HAP-1 (cell line): ENCODE results near the gene EHD4.

Experiments
- DNase-seq, 2 experiments: peaks; one replicate each; pipeline ENCODE4 v3.0.0-alpha.2; 2016 to 2020; ENCODE audit warnings: low spot score in 2 of 2
- H3K27me3 ChIP-seq: fragments of 250-450 bp; sonication (Bioruptor Pico); 2 replicates; pipeline ENCODE4 v1.5.1; 2020; ENCODE audit warnings: low read depth, mild to moderate bottlenecking, moderate library complexity
- H3K36me3 ChIP-seq: fragments of 250-450 bp; sonication (Bioruptor Pico); replicated peaks from 2 replicates; pipeline ENCODE4 v1.5.1; 2020; ENCODE audit warnings: mild to moderate bottlenecking
- H3K4me1 ChIP-seq: fragments of 250-450 bp; sonication (Bioruptor Pico); 2 replicates; pipeline ENCODE4 v1.5.1; 2020; ENCODE audit warnings: mild to moderate bottlenecking
- H3K4me3 ChIP-seq: fragments of 250-450 bp; sonication (Bioruptor Pico); 2 replicates; pipeline ENCODE4 v1.5.1; 2020; ENCODE audit warnings: mild to moderate bottlenecking, moderate library complexity
- H3K9me3 ChIP-seq: fragments of 250-450 bp; sonication (Bioruptor Pico); 2 replicates; pipeline ENCODE4 v1.5.1; 2020; ENCODE audit warnings: mild to moderate bottlenecking, moderate library complexity
- in situ Hi-C: fragments of 300-500 bp; cut with MboI; formaldehyde crosslinking; loops from 3 replicates; pipeline ENCODE4 v1.14.3; 2020; ENCODE audit warnings: low sequenced_read_pairs, inconsistent platforms, mixed read lengths

EHD4 gene

DNA sequence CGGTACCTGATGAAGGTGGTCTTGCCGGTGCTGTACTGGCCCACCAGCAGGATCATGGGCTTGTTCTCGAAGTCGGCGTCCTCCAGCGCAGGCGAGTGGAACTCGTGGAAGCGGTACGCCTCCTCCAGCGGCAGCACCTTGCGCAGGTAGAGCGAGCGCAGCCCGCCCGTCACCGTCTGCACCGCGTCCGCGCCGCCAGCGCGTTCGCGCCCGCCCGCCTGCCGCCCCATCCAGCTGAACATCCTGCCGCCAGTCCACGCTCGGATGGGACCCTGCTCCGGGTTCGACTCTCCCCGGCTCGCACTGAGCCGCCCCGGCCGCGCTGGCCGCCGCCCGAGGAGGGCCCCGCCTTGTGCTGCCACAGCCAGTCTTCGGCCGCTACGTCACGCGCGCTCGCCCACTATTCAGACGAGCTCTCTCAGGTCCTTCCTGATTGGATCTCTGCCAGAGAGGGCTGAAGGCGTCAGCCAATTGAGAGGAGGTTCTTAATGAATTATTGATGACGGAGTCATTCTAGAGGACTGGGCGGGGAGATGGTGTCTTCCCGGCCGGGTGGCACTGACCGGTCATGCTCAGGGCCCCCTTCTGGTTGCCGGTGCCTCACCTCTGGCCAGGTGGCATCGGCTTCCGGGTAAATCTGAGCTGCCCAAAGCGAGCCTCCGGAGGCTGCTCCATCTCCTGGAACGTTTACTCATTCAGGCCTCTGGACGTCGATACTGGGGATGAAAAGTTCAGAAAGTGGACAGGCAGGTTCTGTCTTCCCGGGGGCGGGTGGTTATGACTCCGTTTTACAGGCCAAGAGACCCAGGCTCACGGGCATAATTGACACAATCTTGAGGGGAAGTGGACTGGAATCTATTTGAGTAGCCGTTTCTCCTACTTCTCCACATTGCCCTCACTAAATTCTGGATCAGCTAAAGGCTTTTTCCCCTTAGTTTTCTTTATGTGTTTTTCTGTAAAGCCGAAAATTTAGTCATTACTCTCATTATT, at the start of gene EHD4:
Gene EHD4, minus strand, starts transcription at position 305 of the 990 bp plus-strand sequence. Its CDS starts 63 bp downstream, at position 242.
- DNase-seq: peak; percentile 98 to 99
- in situ Hi-C loops: no loop called here
- no peaks in the 10 kb centered on the region for H3K36me3 ChIP-seq
- peaks cover 5% of the 10 kb centered on the region for H3K4me1 ChIP-seq
- H3K4me3 ChIP-seq: peak within 1 kb of the TSS; percentile 60
- H3K9me3 ChIP-seq: no peaks in the 10 kb centered on the region
- peaks cover 15% of the 10 kb centered on the region for H3K27me3 ChIP-seq

DNA sequence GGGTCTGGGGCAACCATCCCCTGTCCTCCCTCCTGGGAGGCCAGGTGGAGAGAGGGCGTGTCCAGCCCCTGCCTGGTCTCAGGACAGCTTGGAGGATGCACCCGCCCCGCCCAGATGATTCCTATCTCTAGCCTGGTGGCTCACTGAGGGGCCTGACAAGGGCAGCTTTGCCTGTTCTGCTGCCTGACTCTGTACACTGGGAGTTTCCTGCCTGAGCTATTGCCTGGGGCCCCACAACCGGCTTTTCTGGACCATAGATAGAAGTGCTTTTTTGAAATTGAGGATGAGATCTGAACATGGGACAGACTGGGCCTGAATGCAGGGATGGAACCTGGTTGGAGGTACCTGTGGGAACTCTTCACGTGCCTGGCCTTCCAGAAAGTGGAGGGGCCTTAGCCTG, 49.2 kb upstream of the EHD4 start:
- no peaks in the 10 kb centered on the region for H3K27me3 ChIP-seq
- in situ Hi-C loops: no loop called here
- no peak overlapping the region for H3K4me3 ChIP-seq

DNA sequence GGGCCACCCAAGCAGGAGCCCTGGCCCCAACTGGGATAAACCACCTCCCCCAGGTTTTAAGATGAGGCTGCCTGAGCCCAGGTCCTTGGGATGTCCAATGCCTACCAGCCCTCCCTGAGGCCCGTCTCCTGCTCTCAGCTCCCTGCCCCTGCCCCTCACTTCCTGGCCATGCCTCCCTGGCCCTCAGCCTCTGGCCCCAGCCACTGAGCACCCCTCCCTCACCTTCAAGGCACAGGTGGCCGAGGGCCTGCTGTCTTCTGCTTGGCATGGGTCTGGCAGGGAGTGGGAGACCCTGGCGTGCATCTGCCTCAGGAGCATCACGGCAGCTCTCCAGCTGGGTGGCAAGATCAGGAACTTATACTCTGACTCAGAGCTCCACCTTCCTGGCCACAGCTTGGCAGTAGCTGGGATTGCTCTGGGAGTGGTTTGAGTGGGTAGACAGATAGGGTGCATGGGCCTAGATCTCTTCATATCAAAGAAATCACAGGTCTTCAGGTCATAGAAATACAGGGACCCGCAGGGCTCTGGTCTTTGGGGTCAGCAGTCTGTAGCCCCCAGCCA, 48.4 kb upstream of the EHD4 start, which contains the start of gene PLA2G4E:
Gene PLA2G4E, minus strand, starts transcription at position 330 of the 561 bp plus-strand sequence. Its CDS starts 12 bp downstream, at position 318.
- no peak for DNase-seq
- no peak within 1 kb of the TSS for H3K4me3 ChIP-seq
- no peaks in the 10 kb centered on the region for H3K4me1 ChIP-seq

More for the DNA sequence above, 49.2 kb upstream of the EHD4 start:
- peaks cover 7% of the 10 kb centered on the region for H3K9me3 ChIP-seq
- no peaks in the 10 kb centered on the region for H3K4me1 ChIP-seq
- no peaks in the 10 kb centered on the region for H3K36me3 ChIP-seq
- no peak for DNase-seq

DNA sequence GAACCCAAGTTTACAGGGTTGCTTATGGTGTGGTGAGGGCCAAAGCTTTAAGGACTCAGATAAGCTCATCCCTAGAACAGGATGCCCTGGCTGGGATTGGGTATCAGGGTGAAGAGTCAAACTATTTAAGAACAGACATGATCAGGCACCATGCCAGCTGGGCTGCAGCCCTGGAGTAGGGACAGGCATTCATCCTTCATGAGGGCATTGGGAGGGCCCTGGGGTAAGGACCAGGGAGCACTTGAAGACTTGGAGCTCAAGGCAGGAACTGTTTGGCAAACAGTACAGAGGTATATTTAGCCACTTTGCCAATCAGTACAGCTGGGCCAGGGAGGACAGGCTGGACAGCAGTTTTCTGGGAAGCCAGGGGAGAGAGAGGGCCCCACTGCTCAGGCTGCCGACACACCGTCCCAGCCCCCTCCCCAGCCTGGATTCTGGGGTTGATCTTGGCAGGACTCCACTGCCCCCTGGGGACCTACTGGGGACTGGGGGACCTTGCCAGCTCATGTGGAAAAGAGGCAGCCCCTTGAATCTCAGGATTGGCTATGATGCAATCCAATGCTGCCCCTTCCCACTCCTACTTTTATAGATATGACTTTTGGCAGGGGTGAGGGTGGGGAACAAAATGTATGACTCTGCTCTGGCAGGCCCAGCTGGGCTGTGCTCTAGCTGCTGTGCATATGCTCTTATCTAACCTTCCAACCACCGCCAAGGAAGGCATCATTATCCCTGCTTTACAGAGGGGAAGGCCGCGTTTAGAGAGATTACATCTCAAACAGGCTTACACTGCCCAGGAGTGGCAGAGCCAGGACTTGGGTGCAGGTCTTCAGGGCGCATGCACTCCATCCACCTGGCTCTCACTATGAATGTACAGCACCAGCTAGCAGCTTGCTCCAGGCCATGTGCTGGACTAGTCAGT, 46.2 kb upstream of the EHD4 start:
- no peaks in the 10 kb centered on the region for H3K4me1 ChIP-seq
- no peak for DNase-seq
- H3K36me3 ChIP-seq: no peaks in the 10 kb centered on the region
- H3K9me3 ChIP-seq: peaks cover 7% of the 10 kb centered on the region
- no peak overlapping the region for H3K4me3 ChIP-seq
- peaks cover 3% of the 10 kb centered on the region; the same call in 1 of the 2 replicates for H3K27me3 ChIP-seq
- in situ Hi-C loops: no loop called here

More for the DNA sequence above, 48.4 kb upstream of the EHD4 start, which contains the start of gene PLA2G4E:
- in situ Hi-C loops: no loop called here
- no peaks in the 10 kb centered on the region for H3K27me3 ChIP-seq
- no peaks in the 10 kb centered on the region for H3K36me3 ChIP-seq
- H3K9me3 ChIP-seq: peaks cover 7% of the 10 kb centered on the region

DNA sequence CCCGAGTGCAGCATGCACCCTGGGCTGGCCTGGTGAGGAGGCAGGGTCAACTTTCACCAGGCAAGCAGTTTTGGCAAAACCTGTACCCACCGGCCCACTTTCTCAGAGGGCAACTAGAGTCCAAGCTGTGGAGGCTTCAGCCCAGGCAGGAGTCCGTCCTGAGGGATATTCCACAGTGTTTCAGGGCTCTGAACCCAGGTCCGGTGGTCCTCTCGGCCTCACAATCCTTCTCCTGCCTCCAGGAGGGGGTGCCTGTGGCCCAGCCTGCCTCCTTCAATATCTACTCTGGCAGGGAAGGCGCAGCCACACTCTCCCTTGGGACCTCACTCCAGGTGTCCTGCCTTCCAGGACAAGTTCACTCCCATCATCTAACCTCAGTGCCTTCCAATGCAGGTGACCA, 44.6 kb upstream of the EHD4 start:
- Histone ChIP-seq H3K9me3 (peaks cover 5% of the 10 kb centered on the region), H3K4me1 (no peaks in the 10 kb centered on the region), H3K27me3 (peaks cover 3% of the 10 kb centered on the region; the same call in 1 of the 2 replicates), H3K4me3 (no peak overlapping the region), H3K36me3 (no peaks in the 10 kb centered on the region)
- in situ Hi-C loops: no loop called here
- no peak for DNase-seq

DNA sequence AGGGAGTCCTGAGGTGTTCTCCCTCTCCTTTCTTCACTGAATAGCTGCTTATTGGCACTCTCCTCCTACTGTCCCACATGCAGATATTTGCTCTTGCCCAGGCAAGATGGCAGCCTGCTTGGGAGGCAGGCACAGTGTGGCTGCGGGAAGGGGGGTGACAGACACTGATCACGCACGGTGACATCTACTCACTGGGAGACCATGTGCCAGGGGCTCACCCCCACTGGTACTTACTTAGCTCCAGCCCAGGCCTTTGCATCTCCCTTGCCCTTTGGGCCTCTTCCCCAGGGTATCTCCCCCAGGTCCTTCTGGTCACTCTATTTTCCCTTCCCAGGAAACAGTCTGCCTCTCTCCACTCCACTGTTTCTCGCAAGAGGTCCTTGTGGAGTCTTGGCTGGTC, 42.0 kb upstream of the EHD4 start:
- Histone ChIP-seq H3K27me3 (peaks cover 3% of the 10 kb centered on the region; the same call in 1 of the 2 replicates), H3K36me3 (no peaks in the 10 kb centered on the region), H3K4me3 (no peak overlapping the region), H3K4me1 (no peaks in the 10 kb centered on the region), H3K9me3 (no peaks in the 10 kb centered on the region)
- in situ Hi-C loops: no loop called here
- DNase-seq: no peak

DNA sequence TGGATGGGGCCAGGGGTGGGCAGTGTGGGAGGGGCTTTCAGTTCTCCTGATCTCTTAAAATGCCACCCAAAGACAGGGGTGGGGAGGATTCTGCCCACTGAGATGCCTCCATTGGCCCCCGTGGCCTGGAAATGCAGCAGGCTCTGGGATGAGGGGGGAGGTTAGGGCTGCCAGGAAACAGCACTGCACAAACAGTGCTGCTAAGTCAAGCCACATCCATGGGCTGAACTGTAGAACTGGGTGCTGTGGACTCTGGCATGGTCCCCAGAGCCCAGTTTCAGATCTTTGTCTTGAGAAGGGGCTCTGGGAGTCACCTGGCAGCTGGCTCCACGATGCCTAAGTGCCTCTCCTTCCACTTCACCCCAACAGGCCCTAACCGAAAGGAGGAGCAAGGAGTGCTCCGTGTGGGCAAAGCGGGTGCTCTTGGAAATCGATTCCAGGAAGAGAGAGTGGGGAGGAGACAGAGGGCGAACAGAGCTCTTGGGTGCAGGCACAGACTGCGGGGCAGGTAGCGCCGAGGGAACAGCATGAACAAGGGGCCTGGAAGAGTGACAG, 40.6 kb upstream of the EHD4 start:
- Histone ChIP-seq H3K9me3 (no peaks in the 10 kb centered on the region), H3K36me3 (no peaks in the 10 kb centered on the region), H3K4me3 (no peak overlapping the region), H3K27me3 (peaks cover 3% of the 10 kb centered on the region; the same call in 1 of the 2 replicates), H3K4me1 (no peaks in the 10 kb centered on the region)
- DNase-seq: no peak
- in situ Hi-C loops: no loop called here

DNA sequence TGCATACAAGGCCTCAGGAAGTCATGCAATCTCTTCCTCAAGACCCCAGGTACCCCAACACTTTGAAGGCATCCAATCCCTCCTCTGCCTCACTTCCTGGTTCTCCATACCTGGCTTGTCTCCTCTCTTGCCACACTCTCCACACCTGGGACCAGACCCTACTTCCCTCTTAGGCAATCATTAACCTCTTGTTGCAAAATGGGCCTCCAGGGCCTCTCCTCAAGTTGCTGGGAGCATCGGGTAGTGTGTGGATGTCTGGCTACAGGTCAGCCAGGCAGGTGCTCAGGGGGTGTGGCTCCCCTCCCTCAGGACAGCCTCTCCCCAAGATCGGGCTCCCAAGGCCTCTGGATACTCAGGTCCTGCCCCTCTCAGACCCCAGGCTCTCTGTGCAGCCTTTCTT, 39.9 kb upstream of the EHD4 start:
- no peak overlapping the region for H3K4me3 ChIP-seq
- H3K9me3 ChIP-seq: no peaks in the 10 kb centered on the region
- in situ Hi-C loops: no loop called here
- no peak for DNase-seq
- no peaks in the 10 kb centered on the region for H3K36me3 ChIP-seq
- no peaks in the 10 kb centered on the region for H3K4me1 ChIP-seq
- peaks cover 3% of the 10 kb centered on the region; the same call in 1 of the 2 replicates for H3K27me3 ChIP-seq

DNA sequence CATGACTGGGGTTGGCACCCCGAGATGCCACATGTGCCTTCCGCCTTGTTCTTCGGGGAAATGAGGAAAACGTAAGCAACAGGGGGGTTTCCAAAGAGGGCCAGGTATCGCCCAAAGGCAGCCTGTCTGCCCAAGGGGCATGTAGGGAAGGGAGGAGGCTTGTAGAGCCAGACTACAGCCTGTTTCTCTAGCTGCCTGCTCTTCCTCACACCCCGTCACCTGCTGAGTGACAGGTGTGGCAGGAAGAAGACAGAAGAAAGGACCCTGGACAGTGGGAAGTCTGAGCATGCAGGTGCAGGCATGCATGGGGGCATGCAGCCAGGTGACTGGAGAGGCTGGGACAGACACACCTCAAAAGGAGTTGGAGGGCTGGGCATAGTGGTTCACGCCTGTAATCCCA, 38.7 kb upstream of the EHD4 start:
- in situ Hi-C loops: no loop called here
- DNase-seq: no peak
- Histone ChIP-seq H3K9me3 (no peaks in the 10 kb centered on the region), H3K27me3 (peaks cover 3% of the 10 kb centered on the region; the same call in 1 of the 2 replicates), H3K4me3 (no peak overlapping the region), H3K36me3 (no peaks in the 10 kb centered on the region), H3K4me1 (no peaks in the 10 kb centered on the region)

DNA sequence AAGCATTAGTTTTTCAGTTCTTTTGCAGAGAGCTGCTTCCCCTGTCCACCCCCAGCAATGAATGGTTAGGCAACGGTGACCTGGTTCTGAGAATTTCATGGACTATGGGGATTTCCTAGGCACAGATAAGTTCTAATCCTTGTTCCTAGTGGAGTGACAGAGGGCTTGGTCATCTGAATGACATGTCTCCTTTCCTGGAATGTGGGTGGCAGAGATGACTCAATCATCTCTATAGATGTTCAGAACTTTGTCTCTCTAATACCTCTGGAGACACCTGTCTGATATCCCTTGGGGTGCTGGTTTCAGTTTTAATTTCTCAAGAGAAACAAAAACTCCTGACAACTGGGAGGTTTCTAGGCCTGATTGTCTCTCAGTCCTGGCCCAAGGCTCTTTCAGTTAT, 38.1 kb upstream of the EHD4 start:
- H3K27me3 ChIP-seq: peaks cover under 1% of the 10 kb centered on the region; the same call in 1 of the 2 replicates
- H3K4me1 ChIP-seq: no peaks in the 10 kb centered on the region
- DNase-seq: no peak
- no peaks in the 10 kb centered on the region for H3K9me3 ChIP-seq
- H3K36me3 ChIP-seq: no peaks in the 10 kb centered on the region
- in situ Hi-C loops: no loop called here
- H3K4me3 ChIP-seq: no peak overlapping the region

DNA sequence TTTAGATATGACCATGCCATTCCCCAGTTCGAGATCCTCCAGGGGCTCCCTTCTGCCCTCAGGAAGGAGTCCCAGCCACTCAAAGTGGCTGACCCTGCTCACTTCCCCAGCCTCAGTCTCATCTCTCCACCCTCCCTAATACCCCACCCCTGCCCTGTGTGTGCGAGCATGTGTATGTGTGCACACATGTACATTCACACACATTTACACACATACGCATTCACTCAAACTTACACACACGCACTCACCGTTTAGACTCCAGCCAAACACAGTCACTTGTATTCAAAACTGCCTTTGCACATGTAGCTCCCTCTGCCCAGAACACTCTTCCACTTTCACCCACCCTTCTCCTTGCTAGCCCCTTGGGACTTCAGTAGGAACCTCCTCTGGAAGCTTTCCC, 37.1 kb upstream of the EHD4 start:
- H3K9me3 ChIP-seq: no peaks in the 10 kb centered on the region

DNA sequence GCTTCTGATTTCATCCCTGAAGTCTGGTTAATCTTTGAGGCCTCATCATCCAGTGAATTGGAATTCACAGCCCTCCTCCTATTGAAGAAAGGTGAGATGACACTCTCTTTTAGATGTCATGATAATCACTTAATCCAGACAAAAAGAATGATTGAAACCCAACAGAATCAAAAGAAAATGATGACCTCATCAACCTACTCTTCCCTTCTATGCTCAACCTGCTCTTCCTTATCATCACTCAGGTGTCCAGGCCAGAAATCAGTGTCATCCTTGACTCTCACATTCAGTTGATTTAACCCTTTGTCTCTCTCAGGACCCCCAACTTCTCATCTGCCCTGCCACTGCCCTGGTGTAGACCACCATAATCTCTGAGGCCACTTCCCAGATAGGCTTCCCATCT, 36.7 kb upstream of the EHD4 start:
- DNase-seq: no peak
- no peaks in the 10 kb centered on the region for H3K36me3 ChIP-seq
- no peaks in the 10 kb centered on the region for H3K27me3 ChIP-seq
- no peaks in the 10 kb centered on the region for H3K4me1 ChIP-seq
- H3K4me3 ChIP-seq: no peak overlapping the region
- in situ Hi-C loops: no loop called here
- H3K9me3 ChIP-seq: no peaks in the 10 kb centered on the region

More for the DNA sequence above, 37.1 kb upstream of the EHD4 start:
- no peaks in the 10 kb centered on the region for H3K36me3 ChIP-seq
- no peaks in the 10 kb centered on the region for H3K27me3 ChIP-seq
- no peaks in the 10 kb centered on the region for H3K4me1 ChIP-seq
- in situ Hi-C loops: no loop called here
- no peak overlapping the region for H3K4me3 ChIP-seq
- no peak for DNase-seq

DNA sequence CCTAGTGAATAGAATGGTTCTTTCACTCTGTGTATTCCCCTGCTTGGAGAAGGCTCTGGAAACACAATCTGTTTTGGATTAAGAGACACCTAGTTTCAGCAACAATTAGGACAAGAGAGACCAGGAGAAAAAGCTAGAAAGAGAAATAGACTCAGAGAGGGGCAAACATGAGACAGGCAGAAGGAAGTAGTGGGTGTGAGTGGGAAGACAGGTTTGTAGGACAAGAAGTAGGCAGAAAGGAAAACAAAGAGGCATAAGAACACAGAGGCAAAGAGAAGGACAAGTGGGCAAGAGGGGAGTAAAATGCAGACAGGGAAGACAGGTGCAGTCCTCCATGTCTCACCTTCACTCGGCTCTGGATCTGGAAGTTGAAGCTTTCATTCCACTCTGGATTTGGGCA, 35.0 kb upstream of the EHD4 start:
- in situ Hi-C loops: no loop called here
- H3K4me3 ChIP-seq: no peak overlapping the region
- no peaks in the 10 kb centered on the region for H3K36me3 ChIP-seq
- no peak for DNase-seq
- H3K9me3 ChIP-seq: no peaks in the 10 kb centered on the region
- no peaks in the 10 kb centered on the region for H3K27me3 ChIP-seq
- H3K4me1 ChIP-seq: no peaks in the 10 kb centered on the region
